GM21786 (cell line): Measurements from ENCODE around the gene DNMBP.
"Not testable (repeated sequence)": the region's sequence is repeated elsewhere in the genome, so short reads cannot be mapped to it uniquely, and the experiment has no call there.

Experiments
- ATAC-seq: cut with Tn5 transposase; IDR thresholded peaks from one replicate; pipeline ENCODE4 v1.9.1; 2021; ENCODE audit not compliant: unreplicated experiment

DNMBP gene

DNA sequence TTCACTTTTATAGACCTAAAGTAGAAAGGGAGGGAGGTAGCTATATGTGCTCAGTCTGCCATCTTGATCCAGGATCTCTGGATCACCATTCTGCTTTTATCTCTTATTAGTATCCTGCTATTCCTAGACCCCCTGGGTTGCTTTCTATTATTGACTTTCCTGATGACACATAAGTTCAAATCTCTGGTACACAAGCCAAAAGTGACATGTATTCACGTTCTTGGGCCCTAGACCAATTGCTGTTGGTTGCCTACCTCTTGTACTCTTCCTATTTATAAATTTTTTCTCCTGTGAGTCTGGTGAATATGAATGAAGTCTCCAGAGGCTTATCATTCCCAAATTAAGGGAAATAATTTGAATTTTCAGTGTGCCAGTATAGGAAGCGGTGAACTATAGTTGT, 56.9 kb downstream of the DNMBP start:
- ATAC-seq, result no peak

DNA sequence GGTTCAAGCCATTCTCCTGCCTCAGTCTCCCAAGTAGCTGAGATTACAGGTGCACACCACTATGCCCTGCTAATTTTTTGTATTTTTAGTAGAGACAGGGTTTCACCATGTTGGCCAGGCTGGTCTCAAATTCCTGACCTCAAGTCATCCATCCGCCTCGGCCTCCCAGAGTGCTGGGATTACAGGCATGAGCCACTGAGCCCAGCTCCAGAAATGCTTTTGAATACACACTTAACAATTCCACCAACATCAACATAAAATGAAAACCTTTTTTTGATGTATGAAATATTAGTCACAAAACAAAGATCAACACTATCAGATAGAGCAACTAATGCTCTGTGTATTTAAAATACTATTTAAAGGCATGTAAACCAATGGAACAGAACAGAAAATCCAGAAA, 63.7 kb downstream of the DNMBP start:
- ATAC-seq, result not testable (repeated sequence)

DNA sequence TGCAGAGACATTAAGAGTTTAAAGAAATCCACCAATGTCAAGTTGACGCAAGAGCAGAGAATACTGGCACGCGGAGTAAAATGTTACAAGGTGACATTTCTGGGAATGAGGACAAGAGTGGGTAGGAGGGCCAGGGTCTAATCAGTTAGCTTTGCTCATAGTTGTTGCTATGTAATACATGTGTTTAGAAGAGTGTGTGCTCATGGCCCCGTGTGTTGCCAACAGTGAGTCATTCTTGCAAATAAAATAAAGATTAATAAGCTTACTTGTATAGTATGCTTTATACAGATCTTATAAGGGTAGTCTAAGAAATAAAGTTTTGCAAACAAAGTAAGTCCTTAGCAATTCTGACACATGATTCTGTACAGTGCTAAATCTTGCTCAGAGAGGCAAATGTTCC, 64.5 kb downstream of the DNMBP start:
- no peak for ATAC-seq

DNA sequence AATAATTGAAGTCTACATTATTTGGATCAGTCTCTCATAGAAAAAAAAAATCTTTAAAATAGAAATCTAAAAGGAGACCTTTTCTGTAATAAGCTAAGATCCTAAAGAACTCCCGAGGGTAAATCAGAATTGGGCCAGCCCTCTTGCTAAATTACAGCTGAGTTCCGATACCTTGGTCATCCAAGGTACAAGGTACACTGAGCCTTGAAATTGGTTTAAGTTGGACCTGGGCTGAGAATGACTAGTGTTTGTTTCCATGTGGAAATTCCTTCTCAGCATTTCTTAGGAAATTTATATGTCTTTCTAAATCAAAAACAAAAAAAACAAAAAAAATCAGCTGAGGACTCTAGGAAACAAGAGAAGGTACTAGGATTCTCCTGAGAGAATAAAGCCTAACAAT, 64.9 kb downstream of the DNMBP start:
- ATAC-seq, result no peak

DNA sequence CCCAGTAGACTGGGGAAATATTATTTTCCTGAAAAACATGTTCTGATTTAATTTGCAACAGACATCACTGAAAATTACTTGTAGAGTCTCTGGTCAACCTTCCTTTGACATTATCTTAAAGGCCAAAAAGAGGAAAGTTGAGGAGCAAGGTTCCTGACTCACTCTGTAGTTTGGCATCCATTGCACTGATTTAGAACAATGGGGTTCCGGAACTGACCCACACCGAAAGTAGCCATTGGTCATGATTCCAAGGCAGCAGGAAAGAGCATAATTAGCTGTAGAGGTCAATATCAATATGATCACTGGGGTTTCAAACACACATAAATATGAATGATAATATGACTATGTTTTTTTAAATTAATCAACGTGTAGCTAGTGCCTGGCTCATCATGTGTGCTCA, 65.8 kb downstream of the DNMBP start:
- no peak for ATAC-seq

DNA sequence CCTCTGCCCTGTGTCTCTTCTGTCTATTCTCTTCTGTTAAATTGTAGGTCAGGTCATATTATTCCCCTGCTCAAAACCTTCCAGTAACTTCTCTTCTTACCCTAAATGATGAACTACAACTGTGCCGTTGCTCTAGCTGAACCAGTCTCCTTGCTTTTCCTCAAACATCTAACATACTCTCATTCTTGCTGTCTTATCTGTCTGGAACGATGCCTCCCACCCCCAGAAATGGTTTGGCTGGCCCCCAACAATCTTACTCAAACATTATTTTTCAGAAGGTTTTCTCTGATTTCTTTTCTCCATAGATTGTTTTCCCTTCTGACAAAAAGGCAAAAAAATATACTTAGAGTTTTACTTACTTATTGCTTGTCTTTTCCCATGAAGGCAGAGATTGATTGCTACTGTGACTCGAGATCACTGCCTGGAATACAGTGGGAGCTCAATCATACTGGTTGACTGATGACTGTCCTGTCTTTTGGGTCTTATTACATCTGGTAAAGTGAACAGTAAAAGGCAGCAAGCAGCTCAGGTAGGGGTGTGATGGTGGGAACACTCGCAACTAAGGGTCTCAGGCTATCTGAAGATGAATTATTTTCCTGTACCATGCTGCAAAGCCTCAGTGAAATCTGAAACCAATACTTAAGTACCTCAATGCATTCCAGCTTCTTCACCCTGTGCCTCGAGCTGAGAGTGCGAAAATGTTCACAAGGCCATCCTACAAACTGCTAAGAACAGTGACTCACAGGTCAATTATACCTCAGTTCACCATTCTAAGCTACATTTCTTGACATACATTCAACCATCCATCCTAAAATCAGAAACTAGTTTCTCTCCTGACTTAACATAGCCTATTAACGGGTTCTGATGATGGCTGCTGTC, 67.6 kb downstream of the DNMBP start:
- ATAC-seq, result no peak

DNA sequence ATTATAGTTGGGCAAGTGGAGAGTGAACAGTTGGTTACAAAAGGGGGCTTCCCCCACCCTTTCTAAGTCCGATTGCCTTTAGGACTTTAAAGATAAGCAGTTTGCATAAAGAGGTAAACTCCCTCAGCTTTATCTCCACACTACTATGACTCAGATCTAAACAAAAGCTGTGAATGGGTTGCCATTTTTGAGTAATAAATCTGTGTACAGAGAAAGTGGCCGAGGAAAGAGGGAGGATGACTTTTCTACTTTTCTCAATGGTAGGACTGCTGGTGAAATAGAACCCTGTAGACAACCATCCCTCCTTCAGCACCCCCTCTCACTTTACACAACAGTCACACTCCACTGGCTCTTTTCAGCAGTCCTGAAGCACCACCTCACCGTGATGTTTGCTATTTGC, 71.2 kb downstream of the DNMBP start:
- ATAC-seq, result peak; percentile 92

DNA sequence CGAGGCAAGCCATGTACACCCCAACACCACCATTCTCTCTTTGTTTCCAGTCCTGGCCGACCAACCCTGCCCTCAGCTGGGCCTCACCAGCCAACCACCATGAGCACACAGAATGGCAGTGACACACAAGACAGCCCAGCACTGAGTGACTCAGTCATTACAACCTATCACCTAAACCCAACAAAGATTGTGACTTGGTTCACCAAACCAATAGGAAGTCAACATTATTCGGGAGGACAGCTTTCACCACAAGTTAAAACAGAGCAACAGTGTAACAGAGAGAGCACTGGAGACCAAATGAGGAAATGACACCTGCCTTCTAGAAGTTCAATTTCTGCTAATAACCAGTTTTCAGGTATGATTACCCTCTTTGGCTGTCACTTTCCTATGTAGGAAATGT, 72.1 kb downstream of the DNMBP start:
- peak; percentile 38 for ATAC-seq

DNA sequence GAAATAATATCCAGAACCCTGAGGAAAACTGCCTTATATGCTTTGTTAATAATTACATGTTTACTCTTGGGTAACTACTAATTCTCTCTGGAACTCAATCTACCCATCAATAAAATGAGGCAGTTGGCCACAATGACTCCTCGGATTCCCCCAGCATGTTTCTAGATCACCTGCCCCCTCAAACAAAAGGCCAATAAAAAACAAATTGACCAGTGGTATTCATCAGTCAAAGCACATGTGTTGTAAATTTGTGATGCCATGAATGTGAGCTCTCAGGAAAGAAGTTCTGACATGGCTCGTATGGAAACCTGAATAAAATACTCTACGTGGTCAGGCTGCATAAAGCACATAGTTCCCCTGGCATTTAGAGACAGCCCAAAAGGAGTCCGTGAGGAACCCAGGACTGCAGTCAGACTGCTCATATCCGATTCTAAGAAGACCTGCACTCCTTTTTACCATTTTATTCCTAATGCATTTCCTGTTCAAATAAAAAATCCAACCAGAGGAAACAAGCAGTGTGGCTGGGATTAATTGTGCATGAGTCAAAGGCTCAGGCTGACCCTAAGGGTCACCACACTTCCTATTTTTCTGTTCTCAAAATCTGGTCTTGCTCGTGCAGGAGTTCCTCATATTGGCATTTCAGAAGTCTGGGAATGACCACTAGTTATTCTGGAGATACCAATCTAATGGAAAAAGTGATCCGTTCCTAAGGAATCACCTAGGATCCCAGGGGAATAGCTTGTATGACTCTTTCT, 77.4 kb downstream of the DNMBP start:
- ATAC-seq, result not testable (repeated sequence)

DNA sequence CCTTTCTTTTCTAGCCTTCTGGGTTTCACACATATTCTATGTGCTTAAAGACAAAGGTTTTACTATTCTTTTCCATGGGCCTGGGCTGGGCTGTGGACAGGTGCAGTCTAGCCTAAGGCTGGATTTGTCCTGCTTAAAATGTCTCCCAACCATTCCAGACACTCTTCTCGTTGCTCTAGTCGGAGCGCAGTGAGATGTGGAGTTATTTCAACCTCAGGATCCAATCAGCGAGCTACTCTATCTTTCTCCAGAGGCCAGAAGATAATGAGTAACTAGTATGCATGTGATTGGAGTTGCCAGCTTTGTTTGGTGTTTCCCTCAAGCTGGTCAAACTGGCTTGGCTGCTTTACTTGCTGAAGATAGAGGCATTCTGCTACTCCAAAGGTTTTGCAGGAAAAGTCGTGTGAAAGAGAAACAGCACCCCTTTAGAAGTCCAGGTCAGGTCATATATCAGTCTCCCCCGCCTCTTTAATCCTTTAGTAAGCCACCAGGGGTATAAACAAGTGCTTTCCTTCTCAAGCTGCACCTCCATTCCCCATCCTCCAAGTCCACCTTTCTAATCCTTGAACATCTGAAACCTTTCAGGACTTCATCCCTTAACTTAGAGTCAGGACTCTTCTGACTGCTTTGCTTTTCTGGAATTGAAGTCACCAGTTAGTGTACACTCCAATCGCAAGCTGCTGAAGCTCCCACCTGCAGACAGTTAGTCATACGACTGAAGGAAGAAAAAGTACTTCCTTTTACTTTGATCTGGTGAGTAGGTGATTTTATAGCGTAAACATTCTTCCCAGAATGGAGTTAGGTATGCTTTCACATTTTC, 78.8 kb downstream of the DNMBP start:
- no peak for ATAC-seq

DNA sequence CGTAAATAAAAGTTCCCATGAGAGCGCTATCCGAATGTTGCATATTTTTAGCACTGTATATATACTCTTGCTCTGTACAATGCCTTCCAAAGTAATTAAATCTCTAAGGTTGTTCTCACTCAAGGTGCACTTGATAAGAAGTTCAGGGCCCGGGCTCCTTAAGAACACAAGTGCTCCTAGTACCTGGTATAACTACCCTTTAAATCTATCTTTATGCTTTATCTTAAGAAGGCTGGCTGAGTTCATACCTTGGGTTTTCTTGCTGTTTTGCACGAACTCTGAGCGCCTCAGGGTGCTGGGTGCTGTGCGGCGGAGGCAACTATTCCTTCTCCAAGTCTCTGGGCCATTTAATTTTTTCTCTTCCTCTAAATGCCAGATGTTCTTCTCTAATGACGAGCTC, 80.4 kb downstream of the DNMBP start:
- no peak for ATAC-seq

DNA sequence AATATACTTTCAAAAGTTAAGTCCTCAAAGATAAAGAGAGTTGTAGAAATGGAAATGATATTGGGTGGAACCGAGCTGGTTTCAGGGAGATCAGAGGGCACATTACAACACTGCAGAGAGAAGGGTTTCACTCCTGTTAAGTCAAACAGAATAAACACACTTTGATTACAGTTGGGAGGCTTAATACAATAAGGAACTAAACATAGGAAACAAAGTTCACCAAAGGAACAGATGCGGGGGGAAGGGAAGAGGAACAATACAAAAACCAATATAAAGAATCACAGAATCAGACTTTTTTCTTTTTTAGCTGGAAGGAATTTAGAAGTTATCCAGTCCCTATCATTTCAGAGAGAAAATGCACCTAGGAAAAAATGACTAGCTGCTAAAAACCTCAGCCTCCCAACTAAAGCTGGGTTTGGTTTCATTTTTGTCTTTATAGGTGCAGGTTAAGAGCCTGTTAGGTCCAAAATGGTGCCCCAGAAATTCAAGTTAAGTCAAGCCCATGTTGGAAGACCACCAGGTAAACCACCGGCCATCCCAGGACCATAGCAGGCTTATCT, 81.9 kb downstream of the DNMBP start:
- ATAC-seq, result no peak

DNA sequence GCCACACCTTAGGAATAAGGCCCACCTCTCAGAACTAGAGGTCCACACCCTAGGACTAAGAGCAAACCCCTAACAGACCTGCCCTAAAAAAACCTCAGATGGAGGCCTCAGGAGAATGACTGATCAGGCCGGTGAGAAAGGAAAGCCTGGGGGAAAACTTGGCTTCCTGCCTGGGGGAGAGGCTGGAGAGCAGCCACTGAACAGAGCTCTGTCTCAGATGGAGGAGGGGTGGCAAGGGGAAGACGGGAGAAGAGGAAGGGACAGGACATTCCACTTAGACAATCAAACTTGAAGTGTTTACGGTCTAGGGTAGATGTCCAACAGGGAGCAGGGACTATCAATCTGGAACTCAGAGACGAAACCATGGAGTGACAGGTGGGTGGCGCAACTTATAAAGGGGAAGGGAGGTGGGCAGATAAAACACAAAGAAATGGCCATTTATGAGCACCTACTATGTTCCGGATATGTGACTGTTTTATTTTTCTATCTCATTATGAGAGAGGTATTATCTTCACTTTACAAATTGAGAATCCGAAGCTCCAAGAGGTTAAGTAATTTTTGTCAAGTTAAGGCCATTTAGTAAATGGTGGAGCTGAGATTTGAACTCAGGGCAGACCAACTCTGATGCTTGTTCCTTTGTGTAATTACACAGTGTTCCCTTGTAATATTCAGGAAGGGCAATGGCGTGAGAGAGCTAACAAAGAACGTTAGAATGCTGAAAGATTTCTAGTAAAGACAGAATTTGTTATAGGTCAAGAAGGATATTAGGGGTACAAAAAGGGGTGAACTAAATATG, 82.6 kb downstream of the DNMBP start:
- ATAC-seq, result no peak

DNA sequence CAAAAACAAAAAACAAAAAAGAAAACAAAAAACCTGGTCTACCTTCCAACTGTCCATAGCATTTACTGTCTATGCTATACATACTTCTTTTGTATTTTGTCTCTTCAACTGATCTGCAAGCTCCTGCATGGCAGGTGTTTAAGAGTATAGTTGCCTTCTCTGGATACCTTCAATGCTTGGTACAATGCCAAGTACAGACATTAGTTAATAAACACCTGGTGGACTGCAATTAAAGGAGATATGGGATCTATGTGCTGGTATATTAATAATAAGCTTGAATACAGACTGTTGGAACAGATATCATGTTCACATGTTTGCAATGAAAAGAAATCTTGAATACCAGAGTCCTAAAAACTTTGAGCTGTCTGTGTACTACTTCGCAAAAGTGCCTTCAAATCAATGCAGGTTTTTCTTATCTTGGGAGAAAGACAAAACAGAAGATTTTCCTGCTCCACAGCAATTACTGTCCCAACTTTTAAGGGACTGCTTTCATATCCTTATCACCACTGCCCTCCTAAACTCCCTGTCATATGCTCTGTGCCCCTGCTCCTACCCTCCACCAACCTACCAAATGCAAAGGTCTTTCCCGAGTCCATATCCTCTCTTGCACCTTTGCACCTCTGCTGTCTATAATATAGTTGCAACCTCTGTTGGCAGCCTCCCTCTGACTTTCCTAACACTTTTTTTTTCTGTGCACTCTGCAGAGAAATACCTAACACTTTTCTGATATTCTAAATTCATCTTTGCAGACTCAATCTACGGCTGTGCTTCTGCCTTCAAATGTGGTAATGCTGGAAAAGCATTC, 85.1 kb downstream of the DNMBP start:
- ATAC-seq, result no peak

DNA sequence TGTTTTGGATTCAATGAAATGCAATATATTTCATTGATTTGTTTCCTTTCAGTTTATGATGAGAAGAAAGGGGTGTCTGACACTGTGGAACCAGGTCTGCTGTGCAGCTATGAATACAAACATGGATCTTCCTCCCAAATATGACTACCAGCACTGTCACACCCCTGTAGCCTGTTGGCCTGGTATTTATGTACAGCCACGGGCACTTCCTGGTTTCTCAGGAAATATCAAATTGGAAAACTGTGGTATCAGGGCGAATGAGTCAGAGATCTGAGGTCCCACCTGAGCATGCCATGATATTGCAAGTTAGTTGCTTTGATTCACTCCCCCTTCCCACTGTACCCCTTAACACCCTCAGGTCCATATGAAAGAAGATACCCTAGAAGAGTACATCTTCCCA, 87.8 kb downstream of the DNMBP start:
- no peak for ATAC-seq

DNA sequence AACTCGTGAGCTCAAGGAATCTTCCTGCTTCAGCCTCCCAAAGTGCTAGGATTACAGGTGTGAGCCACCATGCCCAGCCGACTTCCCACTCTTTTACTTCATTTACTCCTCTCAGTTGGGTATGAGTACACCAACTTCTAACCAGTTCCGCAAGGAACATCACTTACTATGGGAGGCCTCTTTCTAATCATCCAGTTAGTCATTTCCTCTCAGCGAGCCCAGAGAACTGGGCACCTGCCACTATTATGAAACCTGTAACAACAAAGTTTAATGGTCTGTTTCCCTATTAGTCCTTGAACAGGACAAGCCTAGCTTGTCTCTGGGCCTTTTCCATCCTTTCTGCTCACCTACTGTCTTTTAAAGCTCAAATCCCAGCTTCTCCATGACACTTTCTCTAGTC, 88.8 kb downstream of the DNMBP start:
- no peak for ATAC-seq

DNA sequence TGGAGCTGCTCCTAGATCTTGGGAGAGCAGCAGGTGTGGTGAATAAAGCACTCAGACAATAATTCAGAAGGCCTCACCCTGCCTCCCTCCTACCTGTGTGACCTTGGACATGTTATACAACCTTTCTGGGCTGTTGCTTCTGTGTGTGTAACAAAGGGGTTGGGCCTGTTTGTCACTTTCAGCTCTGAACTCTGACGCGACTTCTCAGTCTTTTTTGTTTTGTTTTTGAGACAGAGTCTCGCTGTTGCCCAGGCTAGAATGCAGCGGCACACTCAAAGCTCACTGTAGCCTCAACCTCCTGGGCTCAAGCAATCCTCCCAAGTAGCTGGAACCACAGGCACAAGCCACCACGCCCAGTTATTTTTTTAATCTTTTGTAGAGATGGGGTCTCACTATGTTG, 89.3 kb downstream of the DNMBP start:
- no peak for ATAC-seq

DNA sequence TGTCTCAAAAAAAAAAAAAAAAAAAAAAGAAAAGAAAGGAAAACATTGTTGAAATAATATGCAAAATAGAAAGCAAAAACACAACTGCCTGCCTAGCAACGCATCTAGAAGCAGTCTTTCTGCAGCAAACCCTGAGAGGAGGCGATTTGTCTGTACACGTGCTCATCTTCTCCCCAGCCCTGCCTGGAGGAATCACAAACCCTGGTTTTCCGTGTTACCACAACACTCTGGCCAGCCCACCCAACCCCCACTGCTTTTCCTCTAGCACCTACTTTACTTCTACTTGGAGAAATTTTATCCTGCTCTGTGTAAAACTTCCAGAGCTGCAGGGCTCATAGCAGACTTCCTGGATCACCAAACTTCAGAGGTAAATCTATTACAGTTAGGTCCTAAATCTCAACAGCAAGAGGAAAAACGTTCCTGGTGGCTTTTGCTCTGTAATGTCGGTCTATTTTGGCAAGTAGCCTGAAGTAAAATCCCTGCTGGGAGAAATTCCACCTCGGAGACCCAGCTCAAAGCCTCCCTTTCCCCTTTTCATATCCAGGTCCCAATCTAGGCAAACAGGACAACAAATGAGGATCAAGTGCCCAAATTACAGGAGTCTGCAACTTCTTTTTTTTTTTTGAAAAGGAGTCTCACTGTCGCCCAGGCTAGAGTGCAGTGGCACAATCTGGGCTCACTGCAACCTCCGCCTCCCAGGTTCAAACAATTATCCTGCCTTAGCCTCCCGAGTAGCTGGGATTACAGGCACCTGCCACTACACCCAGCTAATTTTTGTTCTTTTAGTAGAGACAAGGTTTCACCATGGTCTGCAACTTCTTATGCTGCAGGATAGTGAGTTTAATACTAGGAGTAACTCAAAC, 91.6 kb downstream of the DNMBP start:
- no peak for ATAC-seq

DNA sequence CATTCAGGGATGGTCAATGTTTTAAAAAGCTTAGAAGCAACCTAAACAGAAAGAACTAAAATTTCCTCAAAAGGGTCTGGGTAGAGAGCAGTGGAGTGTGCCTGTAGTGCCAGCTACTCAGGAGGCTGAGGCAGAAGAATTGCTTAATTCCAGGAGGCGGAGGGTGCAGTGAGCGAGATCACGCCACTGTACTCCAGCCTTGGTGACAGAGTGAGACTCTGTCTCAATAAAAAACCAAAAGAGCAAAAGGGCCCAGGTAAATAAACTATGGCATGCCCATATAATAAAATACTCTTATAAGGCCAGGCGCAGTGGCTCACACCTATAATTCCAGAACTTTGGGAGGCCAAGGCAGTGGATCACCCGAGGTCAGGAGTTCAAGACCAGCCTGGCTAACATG, 93.0 kb downstream of the DNMBP start:
- ATAC-seq, result no peak
